ENCODE results near the gene EPN2.

- no peak for TF ChIP-seq EZH2 (IDR thresholded peaks at IDR 0.05; ENCODE audit: borderline replicate concordance, insufficient read depth, low read length, poor library complexity, severe bottlenecking)
- no peak for TF ChIP-seq TAF1 (IDR thresholded peaks at IDR 0.05; ENCODE audit: low read depth)
- TF ChIP-seq CTCF (IDR thresholded peaks at IDR 0.05; ENCODE audit: poor library complexity, severe bottlenecking) = no peak
- TF ChIP-seq POLR2AphosphoS5 (IDR thresholded peaks at IDR 0.05) = no peak
- TF ChIP-seq RAD21 (conservative IDR thresholded peaks at IDR 0.05) = no peak
These were observed 21.2 kb downstream of the EPN2 start for GRCh38 chr17:19258371-19258770.
